Thoracic aorta (tissue), 2 donors: Measurements from ENCODE around the gene POU6F2. TPM values are rescaled to one million over a fixed set of nuclear protein-coding genes. Genes with fewer than 3 reads are reported as not detected.

Experiments used
- ATAC-seq: fragments of 150-250 bp; one replicate; pipeline ENCODE4 v1.8.0; 2017; ENCODE audit warnings: low read depth; ENCODE audit not compliant: insufficient number of reproducible peaks, low FRiP score
- DNase-seq: peaks from one replicate; pipeline ENCODE4 v3.0.0-alpha.2; 2020; ENCODE audit warnings: low spot score
- H3K27ac ChIP-seq, 2 donors: fragments of 200-600 bp; sonication (generic); 1 replicate in 1 of 2; 2 replicates in 1 of 2; pipeline ENCODE4 v1.5.1; 2016; ENCODE audit warnings: mild to moderate bottlenecking in 2 of 2, moderate library complexity in 2 of 2
- H3K27me3 ChIP-seq: fragments of 200-600 bp; sonication (generic); replicated peaks from 2 replicates; pipeline ENCODE4 v1.6.0; 2016; ENCODE audit warnings: mild to moderate bottlenecking; ENCODE audit not compliant: insufficient read depth
- H3K36me3 ChIP-seq: fragments of 200-600 bp; sonication (generic); one replicate; pipeline ENCODE4 v1.5.1; 2016
- H3K4me1 ChIP-seq, 2 donors: fragments of 200-600 bp; sonication (generic); 1 replicate in 1 of 2; 2 replicates in 1 of 2; pipeline versions ENCODE4 v1.5.1 to v1.6.0; 2016; ENCODE audit warnings: low read depth in 2 of 2, mild to moderate bottlenecking in 1 of 2; ENCODE audit not compliant: control insufficient read depth in 1 of 2
- H3K4me3 ChIP-seq: fragments of 200-600 bp; sonication (generic); 2 replicates; pipeline ENCODE4 v1.5.1; 2016; ENCODE audit warnings: mild to moderate bottlenecking
- H3K9me3 ChIP-seq: fragments of 200-600 bp; sonication (generic); 2 replicates; pipeline ENCODE4 v1.5.1; 2016
- CTCF ChIP-seq: fragments of 200-600 bp; sonication (generic); IDR thresholded peaks from one replicate; pipeline ENCODE4 v1.5.1; 2019; ENCODE audit warnings: antibody characterized with exemption
- total RNA-seq, 2 donors: library from RNA; depleted of rRNA; stranded (reverse); fragments of >200 nt; gene quantifications; one replicate each; pipeline versions ENCODE4 v1.1.0 to v1.2.3, GENCODE V29; 2016

POU6F2 gene
- total RNA-seq, 2 donors from 2014 or later = not detected

- no peaks in the 10 kb centered on the region for H3K27me3 ChIP-seq
- ATAC-seq (no peak), DNase-seq (no peak)
- H3K27ac ChIP-seq = no peak overlapping the region
- no peaks in the 10 kb centered on the region for H3K9me3 ChIP-seq
- TF ChIP-seq CTCF = no peak
- H3K4me3 ChIP-seq = no peak overlapping the region
- H3K36me3 ChIP-seq = no peaks in the 10 kb centered on the region
- peaks cover 0 to 2% of the 10 kb centered on the region in 2 donors for H3K4me1 ChIP-seq
These were observed 288.2 kb downstream of the POU6F2 start for GRCh38 chr7:39265641-39266591.

- Histone ChIP-seq H3K9me3 (no peaks in the 10 kb centered on the region), H3K4me1 (peaks cover 6 to 20% of the 10 kb centered on the region in 2 donors), H3K36me3 (no peaks in the 10 kb centered on the region), H3K27ac (no peak overlapping the region), H3K4me3 (no peak overlapping the region), H3K27me3 (no peaks in the 10 kb centered on the region)
- no peak for TF ChIP-seq CTCF
- ATAC-seq = no peak
- no peak for DNase-seq
These were observed 291.3 kb downstream of the POU6F2 start for GRCh38 chr7:39269034-39269433.

GRCh38 chr7:39270018-39270417, 292.3 kb downstream of the POU6F2 start:
- no peaks in the 10 kb centered on the region for H3K27me3 ChIP-seq
- H3K9me3 ChIP-seq = no peaks in the 10 kb centered on the region
- no peak for ATAC-seq
- no peaks in the 10 kb centered on the region for H3K36me3 ChIP-seq
- no peak overlapping the region for H3K4me3 ChIP-seq
- TF ChIP-seq CTCF = no peak
- no peak for DNase-seq
- H3K27ac ChIP-seq = no peak overlapping the region
- H3K4me1 ChIP-seq = peaks cover 6 to 20% of the 10 kb centered on the region in 2 donors

GRCh38 chr7:39271402-39271801, 293.7 kb downstream of the POU6F2 start:
- no peaks in the 10 kb centered on the region for H3K9me3 ChIP-seq
- H3K27me3 ChIP-seq = no peaks in the 10 kb centered on the region
- no peak for TF ChIP-seq CTCF
- H3K36me3 ChIP-seq = no peaks in the 10 kb centered on the region
- H3K4me3 ChIP-seq = no peak overlapping the region
- DNase-seq = peak; percentile 19
- H3K27ac ChIP-seq = no peak overlapping the region
- ATAC-seq = no peak
- H3K4me1 ChIP-seq = peaks cover 6 to 20% of the 10 kb centered on the region in 2 donors

GRCh38 chr7:39272111-39272510, 294.4 kb downstream of the POU6F2 start:
- ATAC-seq = no peak
- peaks cover 6 to 20% of the 10 kb centered on the region in 2 donors for H3K4me1 ChIP-seq
- H3K9me3 ChIP-seq = no peaks in the 10 kb centered on the region
- TF ChIP-seq CTCF = no peak
- no peaks in the 10 kb centered on the region for H3K27me3 ChIP-seq
- no peak overlapping the region for H3K4me3 ChIP-seq
- H3K27ac ChIP-seq = no peak overlapping the region
- no peaks in the 10 kb centered on the region for H3K36me3 ChIP-seq
- DNase-seq = no peak
